Measurements from ENCODE around the gene HLCS.

HLCS gene

DNA sequence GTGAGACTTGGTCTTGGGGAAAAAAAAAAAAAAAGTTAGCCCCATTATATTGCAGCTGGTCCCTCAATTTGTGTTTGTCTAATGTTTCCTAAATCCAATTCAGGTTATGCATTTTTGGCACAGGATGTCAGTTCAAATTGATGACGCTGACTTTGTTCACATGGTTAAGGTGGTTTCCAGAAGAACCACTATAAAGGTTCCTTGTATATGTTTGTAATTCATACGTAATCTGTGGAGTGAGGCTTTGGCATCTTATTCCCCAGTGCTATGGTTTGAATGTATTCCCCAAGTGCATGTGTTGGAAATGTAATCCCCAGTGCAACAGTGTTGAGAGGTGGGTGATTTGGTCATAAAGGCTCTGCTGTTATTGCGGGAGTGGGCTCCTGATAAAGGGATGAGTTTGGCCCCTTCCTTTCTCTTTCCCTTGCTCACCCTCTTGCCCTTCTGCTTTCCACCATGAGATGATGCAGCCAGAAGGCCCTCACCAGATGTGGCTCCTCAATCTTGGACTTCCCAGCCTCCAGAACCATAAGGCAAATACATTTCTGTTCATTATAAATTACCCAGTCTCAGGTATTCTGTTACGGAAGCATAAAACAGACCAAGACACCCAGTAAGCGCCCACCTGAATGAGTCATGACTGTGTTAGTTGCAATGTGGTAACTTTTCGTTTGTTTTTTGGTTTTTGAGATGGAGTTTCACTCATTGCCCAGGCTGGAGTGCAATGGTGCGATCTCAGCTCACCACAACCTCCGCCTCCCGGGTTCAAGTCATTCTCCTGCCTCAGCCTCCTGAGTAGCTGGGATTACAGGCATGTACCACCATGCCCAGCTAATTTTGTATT lies 19.5 kb upstream of the HLCS start:
- Histone ChIP-seq H2AFZ (ENCODE audit: low read length) (no peak overlapping the region), H3F3A (ENCODE audit: insufficient read depth, low read length) (peaks cover 7% of the 10 kb centered on the region), H3K36me3 (replicated peaks; ENCODE audit: insufficient read depth, low read length) (no peaks in the 10 kb centered on the region), H3K9me2 (replicated peaks; ENCODE audit: insufficient read depth, low read length) (no peaks in the 10 kb centered on the region), H3K27ac (ENCODE audit: low read length) (no peak overlapping the region), H3K4me2 (ENCODE audit: low read depth, low read length) (no peak overlapping the region), H3K9me3 (replicated peaks; ENCODE audit: insufficient read depth, low read length) (no peaks in the 10 kb centered on the region), H3K9ac (ENCODE audit: low read length) (no peak overlapping the region), H3K79me2 (ENCODE audit: low read length) (no peaks in the 10 kb centered on the region), H4K20me1 (ENCODE audit: insufficient read depth, low read length) (no peaks in the 10 kb centered on the region), H3K4me1 (ENCODE audit: low read length) (peaks cover 4% of the 10 kb centered on the region; the same call in 1 of the 2 replicates), H3K4me3 (ENCODE audit: low read length) (no peak overlapping the region), H3K27me3 (replicated peaks; ENCODE audit: insufficient read depth, low read length) (no peaks in the 10 kb centered on the region)
- no peak for DNase-seq
- TF ChIP-seq EZH2 (optimal IDR thresholded peaks at IDR 0.05; ENCODE audit: low read depth, low read length) (no peak), EZH2phosphoT487 (IDR thresholded peaks at IDR 0.05; ENCODE audit: low read length) (no peak), CTCF (IDR thresholded peaks at IDR 0.05; ENCODE audit: low read length) (no peak)

DNA sequence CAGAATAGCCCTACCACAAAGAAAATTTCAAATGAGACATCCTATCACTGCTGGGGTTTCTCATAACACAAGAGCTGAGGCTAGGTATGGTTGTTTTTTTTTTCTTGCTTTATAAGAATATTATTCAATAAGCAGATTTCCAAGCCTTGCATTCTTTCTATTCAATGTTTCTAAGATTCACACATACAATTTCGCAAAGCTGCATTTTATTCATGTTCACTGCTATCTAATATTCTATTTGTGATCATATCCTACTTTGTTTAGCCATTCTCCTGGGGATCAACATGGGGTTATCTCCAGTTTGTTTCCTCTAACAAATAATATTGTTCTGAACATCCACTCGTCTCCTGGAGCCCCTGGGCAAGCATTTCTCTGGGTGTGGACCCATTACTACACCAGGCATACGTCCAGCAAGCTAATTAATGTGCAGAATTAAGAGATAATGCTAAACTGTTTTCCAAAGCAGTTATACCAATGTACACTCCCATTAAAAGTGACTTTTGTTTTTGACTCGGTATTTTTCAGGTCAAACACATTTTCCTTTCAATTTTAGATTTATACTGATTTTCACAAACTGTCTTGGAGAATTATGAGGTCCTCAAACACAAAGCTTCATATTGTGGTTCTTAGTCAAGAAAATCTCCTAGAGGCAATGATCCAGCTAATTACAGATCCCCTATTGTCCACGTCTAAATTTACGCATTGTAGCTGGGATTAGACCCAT lies 15.7 kb upstream of the HLCS start:
- TF ChIP-seq EZH2 (optimal IDR thresholded peaks at IDR 0.05; ENCODE audit: low read depth, low read length), result no peak
- no peak overlapping the region for H3K4me3 ChIP-seq (ENCODE audit: low read length)

GRCh38 chr21:36981049-36981391 lies 14.6 kb upstream of the HLCS start:
- Histone ChIP-seq H2AFZ (ENCODE audit: low read length) (peak overlapping the region; percentile 29; the same call in 1 of the 2 replicates), H3K36me3 (replicated peaks; ENCODE audit: insufficient read depth, low read length) (no peaks in the 10 kb centered on the region), H3K27me3 (replicated peaks; ENCODE audit: insufficient read depth, low read length) (no peaks in the 10 kb centered on the region), H3K27ac (ENCODE audit: low read length) (no peak overlapping the region), H3K4me1 (ENCODE audit: low read length) (peaks cover 6% of the 10 kb centered on the region), H3K4me2 (ENCODE audit: low read depth, low read length) (peak overlapping the region; percentile 25; the same call in 1 of the 2 replicates), H3K9me2 (replicated peaks; ENCODE audit: insufficient read depth, low read length) (no peaks in the 10 kb centered on the region), H4K20me1 (ENCODE audit: insufficient read depth, low read length) (no peaks in the 10 kb centered on the region), H3K9me3 (replicated peaks; ENCODE audit: insufficient read depth, low read length) (no peaks in the 10 kb centered on the region), H3K9ac (ENCODE audit: low read length) (no peak overlapping the region), H3K4me3 (ENCODE audit: low read length) (no peak overlapping the region), H3K79me2 (ENCODE audit: low read length) (no peaks in the 10 kb centered on the region), H3F3A (ENCODE audit: insufficient read depth, low read length) (0 out of 2 replicates have a peak, but pooled peaks cover 3% of the 10 kb centered on the region)
- TF ChIP-seq CTCF (IDR thresholded peaks at IDR 0.05; ENCODE audit: low read length), result no peak
- no peak for TF ChIP-seq EZH2phosphoT487 (IDR thresholded peaks at IDR 0.05; ENCODE audit: low read length)
- no peak for TF ChIP-seq EZH2 (optimal IDR thresholded peaks at IDR 0.05; ENCODE audit: low read depth, low read length)
- no peak for DNase-seq

More for the DNA sequence above, 15.7 kb upstream of the HLCS start:
- Histone ChIP-seq H3K4me2 (ENCODE audit: low read depth, low read length) (no peak overlapping the region), H2AFZ (ENCODE audit: low read length) (no peak overlapping the region), H3K27ac (ENCODE audit: low read length) (no peak overlapping the region), H3K36me3 (replicated peaks; ENCODE audit: insufficient read depth, low read length) (no peaks in the 10 kb centered on the region), H4K20me1 (ENCODE audit: insufficient read depth, low read length) (no peaks in the 10 kb centered on the region), H3F3A (ENCODE audit: insufficient read depth, low read length) (0 out of 2 replicates have a peak, but pooled peaks cover 3% of the 10 kb centered on the region), H3K9me3 (replicated peaks; ENCODE audit: insufficient read depth, low read length) (no peaks in the 10 kb centered on the region), H3K4me1 (ENCODE audit: low read length) (peaks cover 6% of the 10 kb centered on the region), H3K9ac (ENCODE audit: low read length) (no peak overlapping the region), H3K9me2 (replicated peaks; ENCODE audit: insufficient read depth, low read length) (no peaks in the 10 kb centered on the region), H3K27me3 (replicated peaks; ENCODE audit: insufficient read depth, low read length) (no peaks in the 10 kb centered on the region), H3K79me2 (ENCODE audit: low read length) (no peaks in the 10 kb centered on the region)
- DNase-seq, result no peak
